Stimulated activated CD4-positive, alpha-beta T cell treated with anti-CD3 and anti-CD28 coated beads, Interleukin-1b, Interleukin-23, amount 100 ng/mL, for 48 hours (primary cell): Measurements from ENCODE around the gene VWA2.
A peak's percentile ranks its signal among the peaks of the same experiment; 100 is the strongest.
"Not testable (repeated sequence)": the region's sequence is repeated elsewhere in the genome, so short reads cannot be mapped to it uniquely, and the experiment has no call there.

ENCODE experiments used
- DNase-seq: peaks from one replicate; pipeline ENCODE4 v3.0.0-alpha.2; 2020

VWA2 gene

GRCh38 chr10:114320249-114321116 lies 81.4 kb downstream of the VWA2 start:
- no peak for DNase-seq

GRCh38 chr10:114322344-114322743 lies 83.3 kb downstream of the VWA2 start:
- DNase-seq = no peak

- DNase-seq = no peak
Observed at GRCh38 chr10:114323023-114323422, 84.0 kb downstream of the VWA2 start.

DNA sequence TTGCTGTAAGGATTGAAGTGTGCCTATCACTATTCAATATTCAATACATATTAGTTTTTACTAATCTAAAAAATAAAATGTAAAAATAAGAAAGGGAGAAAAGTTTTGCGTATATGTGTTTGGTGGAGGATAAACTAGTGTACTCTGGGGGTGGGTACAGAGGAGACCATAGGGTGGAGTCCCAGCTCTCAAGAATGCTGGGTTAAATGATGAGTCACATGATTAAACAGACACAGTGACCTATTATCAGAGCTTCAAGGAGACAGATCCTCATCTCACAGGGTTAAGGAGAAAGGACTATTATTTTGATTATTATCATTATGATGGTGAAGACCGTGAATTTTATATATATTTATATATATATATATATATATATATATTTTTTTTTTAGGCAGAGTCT lies 87.7 kb downstream of the VWA2 start:
- no peak for DNase-seq

- no peak for DNase-seq
Observed at GRCh38 chr10:114327537-114328440, 88.7 kb downstream of the VWA2 start.

GRCh38 chr10:114328441-114328812 lies 89.4 kb downstream of the VWA2 start:
- DNase-seq = no peak

DNA sequence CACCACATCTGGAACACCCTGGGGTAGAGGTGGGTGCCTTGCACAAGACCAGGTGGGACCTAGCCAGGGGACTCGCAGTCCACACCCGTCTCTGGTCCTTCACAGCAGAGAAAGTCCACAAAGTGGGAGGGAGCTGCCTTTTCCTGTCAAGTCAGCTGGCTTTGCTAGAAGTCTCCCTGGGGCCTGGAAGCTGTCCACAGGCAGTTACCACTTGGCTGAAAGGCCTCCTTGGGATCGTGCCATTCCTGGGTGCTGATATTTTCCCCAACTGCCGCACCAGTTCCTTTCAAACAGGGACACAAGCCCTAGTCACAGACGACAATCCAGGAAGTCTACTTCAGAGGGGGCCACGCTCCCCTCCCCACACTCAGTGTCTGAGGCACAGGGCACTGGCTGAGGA lies 89.8 kb downstream of the VWA2 start:
- DNase-seq = no peak

DNA sequence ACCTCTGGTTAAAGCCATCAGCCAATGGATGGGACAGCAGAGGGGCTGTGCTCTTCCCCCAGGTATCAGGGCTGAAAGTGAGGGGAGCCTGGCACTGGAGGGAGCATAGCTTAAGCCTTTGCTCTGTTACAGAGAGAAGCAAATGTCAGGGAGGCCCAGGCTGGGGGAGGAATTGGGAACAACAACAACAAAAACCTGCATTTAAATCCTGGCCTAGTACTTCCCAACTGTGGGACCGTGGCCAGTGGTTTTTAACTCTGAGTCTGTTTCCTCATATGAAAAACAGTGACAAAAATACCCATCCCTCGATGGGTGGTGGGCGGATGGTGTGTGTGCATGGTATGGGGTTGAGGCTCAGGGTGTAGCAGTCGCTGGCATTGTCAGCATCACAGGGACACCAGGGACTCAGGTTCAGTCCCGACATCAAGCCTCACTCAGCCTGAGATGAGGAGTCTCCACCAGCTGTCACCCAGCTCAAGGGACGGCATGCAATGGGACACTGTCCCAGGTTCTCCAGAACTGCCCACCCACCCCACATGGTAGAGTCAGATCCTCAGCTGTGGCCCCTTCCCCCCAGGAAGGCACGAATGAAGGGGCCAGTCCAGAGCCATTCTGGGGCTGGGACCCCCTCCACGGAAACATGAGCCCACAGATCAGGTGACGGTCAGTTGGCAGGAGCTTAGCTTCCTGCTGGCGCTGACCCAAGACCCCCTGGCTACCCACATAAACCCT lies 90.7 kb downstream of the VWA2 start:
- DNase-seq = no peak

GRCh38 chr10:114332301-114333192 lies 93.5 kb downstream of the VWA2 start:
- no peak for DNase-seq

GRCh38 chr10:114333441-114333840 lies 94.4 kb downstream of the VWA2 start:
- DNase-seq = not testable (repeated sequence)

GRCh38 chr10:114334301-114334700 lies 95.2 kb downstream of the VWA2 start:
- DNase-seq = no peak

- DNase-seq = no peak
Observed at GRCh38 chr10:114335614-114336013, 96.6 kb downstream of the VWA2 start.

DNA sequence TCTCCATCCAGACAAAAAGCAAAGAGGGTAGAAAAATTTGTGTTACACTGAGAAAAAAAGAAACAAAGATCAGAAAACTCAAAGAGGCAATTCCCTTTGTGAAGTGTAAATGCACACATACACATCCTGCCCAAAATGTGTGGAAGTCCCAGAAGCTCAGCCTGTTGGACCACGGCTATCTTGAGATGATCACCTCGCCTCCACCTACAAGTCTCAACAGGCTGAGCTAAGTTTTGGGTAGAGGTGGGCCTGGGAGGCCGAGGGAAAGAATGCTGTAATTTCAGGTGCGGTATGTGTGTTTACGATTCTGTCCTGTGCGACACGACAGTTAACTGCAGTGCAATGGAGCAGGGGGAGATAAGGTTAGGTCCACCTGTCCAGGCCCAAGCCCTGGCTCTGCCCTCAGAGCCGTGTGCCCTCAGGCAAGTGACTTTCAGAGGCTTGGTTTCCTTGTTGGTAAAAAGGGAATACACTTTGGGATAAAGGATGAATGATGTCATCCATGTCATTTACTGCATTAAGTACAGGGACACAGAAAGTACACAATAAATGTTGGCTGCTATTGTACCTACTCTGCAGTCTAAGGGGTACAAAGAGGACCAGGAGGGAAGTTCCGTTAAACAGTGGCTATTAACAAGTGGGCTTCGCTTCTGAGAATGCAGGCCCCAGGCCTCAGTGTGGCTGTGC lies 97.9 kb downstream of the VWA2 start:
- no peak for DNase-seq

DNA sequence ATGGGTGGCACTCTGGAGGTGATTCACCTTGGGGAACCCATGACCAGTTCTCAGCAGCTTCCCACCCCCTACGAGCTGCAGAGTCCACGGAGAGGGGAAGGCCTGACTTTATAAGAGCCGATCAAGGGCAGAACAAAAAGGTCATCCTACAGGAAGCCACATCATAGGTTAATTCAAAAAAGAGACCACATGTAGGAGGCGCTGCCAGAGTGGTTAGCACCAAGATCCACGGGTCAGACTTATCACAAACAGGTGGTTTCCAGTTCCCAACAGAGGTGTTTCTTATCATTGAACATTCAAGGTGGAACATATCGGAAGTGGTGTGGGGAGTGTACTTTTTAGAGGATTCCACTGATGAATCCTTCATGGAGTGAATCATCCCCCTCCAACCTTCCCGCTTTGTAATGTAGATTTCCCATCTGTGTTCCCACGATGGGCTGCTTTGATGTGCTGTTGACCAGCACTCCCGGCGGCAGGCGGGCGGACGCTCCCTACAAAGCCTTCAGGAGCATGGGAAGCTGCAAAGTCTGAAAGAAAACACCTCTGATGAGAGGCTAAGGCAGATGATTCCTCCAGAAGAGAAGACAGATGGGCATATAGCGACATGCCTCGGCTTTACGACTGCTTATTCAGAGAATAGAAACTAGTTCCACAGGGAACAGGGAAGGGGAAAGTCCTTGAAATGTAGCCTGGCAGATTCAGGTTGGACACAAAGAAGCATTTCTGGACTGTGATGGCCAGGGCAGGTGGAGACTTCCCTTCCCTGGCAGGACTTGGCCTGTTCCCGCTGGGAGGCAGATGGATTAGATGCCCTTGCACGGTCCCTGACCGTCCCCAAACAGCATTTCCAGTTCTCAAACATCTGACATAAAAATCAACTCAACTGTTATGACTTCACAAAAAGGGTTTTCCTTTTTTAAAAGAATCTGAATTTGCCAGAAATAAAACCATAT lies 98.7 kb downstream of the VWA2 start:
- DNase-seq = peak; percentile 8

DNA sequence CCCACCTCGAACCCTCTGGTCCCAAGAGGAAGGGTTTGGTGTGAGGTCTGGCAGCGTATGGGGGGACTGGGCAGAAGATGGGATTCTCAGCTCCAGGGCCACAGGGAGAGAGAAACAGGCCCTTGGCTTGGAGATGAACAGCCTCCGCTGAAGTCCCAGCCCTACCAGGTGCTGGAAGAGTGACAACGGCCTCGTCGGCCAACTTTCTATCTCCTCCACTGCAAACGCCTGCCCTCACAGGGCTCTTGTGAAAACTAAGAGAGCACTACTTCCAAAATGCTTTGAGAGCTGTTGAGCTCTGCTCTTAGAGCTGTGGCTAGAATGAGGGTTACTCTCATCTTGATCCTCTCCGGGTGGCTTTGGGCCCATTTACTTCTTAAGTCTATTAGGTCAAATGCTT lies 101.8 kb downstream of the VWA2 start:
- no peak for DNase-seq
